ENCODE data around the gene TNFRSF18.

TNFRSF18 gene

DNA sequence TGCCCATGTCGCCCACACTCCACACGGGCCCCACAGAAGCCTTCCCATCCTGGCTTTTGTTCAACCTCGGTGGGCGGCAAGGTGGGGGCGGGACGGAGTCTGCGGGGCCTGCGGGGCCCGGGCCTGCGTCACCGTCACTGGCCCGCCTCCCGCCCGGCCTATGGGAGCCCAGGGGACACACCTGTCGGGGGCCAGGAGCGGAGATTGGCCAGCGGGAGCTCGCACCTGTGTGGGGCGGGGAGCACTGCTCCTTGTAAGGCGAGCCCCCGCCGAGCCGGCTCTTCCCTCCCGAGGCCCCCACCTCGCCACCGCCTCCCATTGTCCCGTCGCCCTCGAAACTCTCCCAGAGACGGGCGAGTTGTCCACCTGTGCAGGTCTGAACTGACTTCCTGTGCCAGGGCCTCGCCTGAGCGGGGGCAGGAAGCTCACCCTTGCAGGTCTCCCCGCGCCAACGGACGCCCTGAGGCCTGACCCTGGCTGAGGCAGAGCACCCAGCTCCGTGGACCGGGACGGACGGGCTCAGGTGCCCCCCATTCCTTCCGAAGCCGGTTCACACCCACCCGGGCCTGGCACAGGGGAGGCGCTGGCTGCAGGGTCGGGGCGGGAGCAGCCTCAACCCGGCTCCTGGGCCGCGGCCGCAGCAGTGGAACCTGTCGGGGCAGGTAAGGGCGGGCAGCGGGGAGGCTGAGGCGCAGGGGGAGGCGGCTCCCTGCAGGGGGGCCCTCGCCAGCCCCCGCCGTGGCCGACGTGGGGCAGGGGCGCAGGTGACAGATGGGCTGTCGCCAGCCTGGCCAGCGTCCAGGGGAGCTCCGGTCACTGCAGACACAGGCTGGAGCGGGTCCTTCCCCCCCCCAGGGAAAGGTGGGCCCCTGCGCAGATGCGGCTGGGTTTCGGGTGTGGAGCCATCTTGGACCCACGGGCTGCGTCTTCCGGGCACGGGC lies 43.5 kb downstream of the TNFRSF18 start:
- H3K27me3 ChIP-seq (ENCODE audit: insufficient read depth, low read length): no peaks in the 10 kb centered on the region
- H3K23ac ChIP-seq (ENCODE audit: low read length): no peak overlapping the region
- H2AFZ ChIP-seq (ENCODE audit: insufficient read depth, low read length, poor library complexity): no peak overlapping the region
- H4K8ac ChIP-seq (ENCODE audit: low read depth, low read length): no peak overlapping the region
- WGBS (ENCODE audit: extremely low coverage, insufficient coverage, insufficient read length): no CpG with 5 or more reads among the region's 73 CpGs
- no peak overlapping the region for H3K4ac ChIP-seq (ENCODE audit: low read depth, low read length)
- no peak overlapping the region for H2BK120ac ChIP-seq (ENCODE audit: insufficient read depth, low read length, poor library complexity)
- no peak overlapping the region for H4K91ac ChIP-seq (ENCODE audit: low read depth, low read length)
- no peak overlapping the region for H3K27ac ChIP-seq (ENCODE audit: low read depth, low read length)
- no peak overlapping the region for H3K4me3 ChIP-seq (ENCODE audit: low read depth, low read length)
- H3K36me3 ChIP-seq (ENCODE audit: control insufficient read depth in 1 of 2, insufficient read depth in 2 of 2, low read length in 2 of 2): no peaks in the 10 kb centered on the region
- peaks cover 8% of the 10 kb centered on the region in 2 experiments for H3K4me1 ChIP-seq (ENCODE audit: control insufficient read depth in 1 of 2, insufficient read depth in 2 of 2, low read length in 2 of 2)
- no peak overlapping the region for H3K9ac ChIP-seq (ENCODE audit: low read length)
- H3K79me2 ChIP-seq (ENCODE audit: control insufficient read depth, insufficient read depth, low read length, poor library complexity): peaks cover 6% of the 10 kb centered on the region
- no peak overlapping the region for H3K14ac ChIP-seq (ENCODE audit: low read length)
- DNase-seq: no peak
- no peak overlapping the region for H4K12ac ChIP-seq (ENCODE audit: low read depth, low read length)
- peaks cover 10% of the 10 kb centered on the region for H3K79me1 ChIP-seq (ENCODE audit: low read length)
- H2AK5ac ChIP-seq (ENCODE audit: low read length): no peak overlapping the region
- peaks cover 10% of the 10 kb centered on the region for H3K9me3 ChIP-seq (ENCODE audit: insufficient read depth, low read depth, low read length)
- H2BK5ac ChIP-seq (ENCODE audit: low read depth, low read length, poor library complexity): no peak overlapping the region
- no peak overlapping the region for H2BK12ac ChIP-seq (ENCODE audit: low read length)
- H3K18ac ChIP-seq (ENCODE audit: low read length): no peak overlapping the region
- H3K4me2 ChIP-seq (ENCODE audit: low read length): no peak overlapping the region

- Histone ChIP-seq H3K4me1 (ENCODE audit: control insufficient read depth in 1 of 2, insufficient read depth in 2 of 2, low read length in 2 of 2) (peaks cover 11 to 12% of the 10 kb centered on the region in 2 experiments), H3K27ac (ENCODE audit: low read depth, low read length) (no peak overlapping the region), H3K9ac (ENCODE audit: low read length) (no peak overlapping the region), H3K4ac (ENCODE audit: low read depth, low read length) (no peak overlapping the region), H2BK120ac (ENCODE audit: insufficient read depth, low read length, poor library complexity) (no peak overlapping the region), H4K12ac (ENCODE audit: low read depth, low read length) (no peak overlapping the region), H3K18ac (ENCODE audit: low read length) (no peak overlapping the region), H3K4me3 (ENCODE audit: low read depth, low read length) (no peak overlapping the region), H3K36me3 (ENCODE audit: control insufficient read depth in 1 of 2, insufficient read depth in 2 of 2, low read length in 2 of 2) (no peaks in the 10 kb centered on the region), H3K79me1 (ENCODE audit: low read length) (peaks cover 15% of the 10 kb centered on the region), H3K23ac (ENCODE audit: low read length) (no peak overlapping the region), H3K79me2 (ENCODE audit: control insufficient read depth, insufficient read depth, low read length, poor library complexity) (peaks cover 9% of the 10 kb centered on the region), H3K4me2 (ENCODE audit: low read length) (no peak overlapping the region), H2BK5ac (ENCODE audit: low read depth, low read length, poor library complexity) (no peak overlapping the region), H3K14ac (ENCODE audit: low read length) (no peak overlapping the region), H3K27me3 (ENCODE audit: insufficient read depth, low read length) (no peaks in the 10 kb centered on the region), H2BK12ac (ENCODE audit: low read length) (no peak overlapping the region), H4K8ac (ENCODE audit: low read depth, low read length) (no peak overlapping the region), H2AK5ac (ENCODE audit: low read length) (no peak overlapping the region), H4K91ac (ENCODE audit: low read depth, low read length) (no peak overlapping the region), H2AFZ (ENCODE audit: insufficient read depth, low read length, poor library complexity) (no peak overlapping the region), H3K9me3 (ENCODE audit: insufficient read depth, low read depth, low read length) (peaks cover 8% of the 10 kb centered on the region)
- WGBS (ENCODE audit: extremely low coverage, insufficient coverage, insufficient read length): no CpG with 5 or more reads among the region's 17 CpGs
- no peak for DNase-seq
Measured at GRCh38 chr1:1161683-1162079, 44.7 kb downstream of the TNFRSF18 start.

DNA sequence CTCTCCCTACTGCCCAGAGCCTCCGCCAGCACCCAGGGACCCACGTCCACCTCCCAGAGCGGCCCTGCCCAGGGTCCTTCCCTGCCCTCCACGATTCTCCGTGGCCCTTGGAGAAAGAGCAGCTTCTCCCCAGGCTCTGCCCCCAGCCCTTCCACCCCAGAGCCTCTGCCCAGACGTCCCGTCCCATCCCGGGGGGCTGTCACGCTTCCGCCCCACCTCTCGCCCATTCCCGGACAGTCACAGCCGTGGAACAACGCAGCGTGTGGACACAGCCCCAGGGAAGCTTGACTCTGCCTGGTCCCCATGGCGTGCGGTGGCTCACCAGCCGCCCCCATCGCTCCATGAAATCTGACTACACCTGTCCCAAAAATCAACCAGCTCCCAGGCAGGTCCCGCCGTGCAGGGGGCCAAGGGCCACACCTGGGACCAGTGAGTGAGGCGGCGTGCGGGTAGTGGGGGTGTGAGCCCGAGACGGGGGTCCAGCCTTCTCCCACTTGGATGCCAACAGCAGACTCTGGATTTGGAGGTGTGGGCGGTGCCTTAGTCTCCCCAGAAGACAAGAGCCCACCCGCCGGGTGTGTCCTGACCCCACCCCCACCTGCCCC lies 45.2 kb downstream of the TNFRSF18 start:
- Histone ChIP-seq H4K91ac (ENCODE audit: low read depth, low read length) (no peak overlapping the region), H3K27me3 (ENCODE audit: insufficient read depth, low read length) (no peaks in the 10 kb centered on the region), H3K18ac (ENCODE audit: low read length) (no peak overlapping the region), H3K9ac (ENCODE audit: low read length) (no peak overlapping the region), H2AFZ (ENCODE audit: insufficient read depth, low read length, poor library complexity) (no peak overlapping the region), H3K27ac (ENCODE audit: low read depth, low read length) (no peak overlapping the region), H2AK5ac (ENCODE audit: low read length) (peak overlapping the region; percentile 19), H3K79me1 (ENCODE audit: low read length) (peaks cover 15% of the 10 kb centered on the region), H3K36me3 (ENCODE audit: control insufficient read depth in 1 of 2, insufficient read depth in 2 of 2, low read length in 2 of 2) (no peaks in the 10 kb centered on the region), H4K8ac (ENCODE audit: low read depth, low read length) (no peak overlapping the region), H3K4ac (ENCODE audit: low read depth, low read length) (no peak overlapping the region), H2BK120ac (ENCODE audit: insufficient read depth, low read length, poor library complexity) (no peak overlapping the region), H3K9me3 (ENCODE audit: insufficient read depth, low read depth, low read length) (peaks cover 8% of the 10 kb centered on the region), H2BK5ac (ENCODE audit: low read depth, low read length, poor library complexity) (no peak overlapping the region), H3K14ac (ENCODE audit: low read length) (no peak overlapping the region), H3K23ac (ENCODE audit: low read length) (no peak overlapping the region), H3K4me2 (ENCODE audit: low read length) (no peak overlapping the region), H2BK12ac (ENCODE audit: low read length) (no peak overlapping the region), H3K4me3 (ENCODE audit: low read depth, low read length) (no peak overlapping the region), H3K79me2 (ENCODE audit: control insufficient read depth, insufficient read depth, low read length, poor library complexity) (peaks cover 9% of the 10 kb centered on the region), H4K12ac (ENCODE audit: low read depth, low read length) (no peak overlapping the region), H3K4me1 (ENCODE audit: control insufficient read depth in 1 of 2, insufficient read depth in 2 of 2, low read length in 2 of 2) (peaks cover 11 to 12% of the 10 kb centered on the region in 2 experiments)
- WGBS (ENCODE audit: extremely low coverage, insufficient coverage, insufficient read length): no CpG with 5 or more reads among the region's 29 CpGs
- no peak for DNase-seq

DNA sequence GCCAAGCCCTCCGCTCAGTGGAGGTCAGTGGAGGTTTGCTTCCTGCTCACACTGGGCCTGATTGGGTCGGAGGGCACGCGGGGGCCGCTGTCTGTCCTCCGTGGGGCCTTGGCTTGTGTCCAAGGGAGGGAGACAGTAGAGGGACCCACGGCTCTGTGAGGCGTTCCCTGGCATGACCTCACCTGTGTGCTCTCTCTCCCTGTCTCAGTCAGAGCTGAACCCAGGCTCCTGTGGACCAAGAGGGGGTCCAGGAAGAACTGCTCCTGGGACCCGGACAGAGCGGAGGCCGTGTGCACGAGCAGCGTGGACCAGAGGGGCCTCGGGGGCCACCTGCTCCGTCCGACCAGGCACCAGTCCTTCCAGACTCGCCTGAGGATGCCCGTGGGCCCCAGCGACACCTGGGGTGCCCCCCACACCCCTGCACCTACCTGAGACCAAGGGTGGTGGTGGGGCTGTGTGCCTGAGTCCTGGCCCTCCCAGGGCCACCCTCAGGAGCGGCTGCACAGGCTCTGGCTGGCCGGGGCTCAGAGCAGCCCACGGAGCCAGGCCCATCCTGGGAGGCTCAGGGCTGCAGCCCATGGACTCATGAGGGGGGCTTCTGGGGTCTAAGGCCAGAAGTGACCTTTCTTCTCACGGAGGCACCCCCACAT lies 46.0 kb downstream of the TNFRSF18 start:
- no peak overlapping the region for H2BK120ac ChIP-seq (ENCODE audit: insufficient read depth, low read length, poor library complexity)
- H3K4ac ChIP-seq (ENCODE audit: low read depth, low read length): no peak overlapping the region
- H3K4me1 ChIP-seq (ENCODE audit: control insufficient read depth in 1 of 2, insufficient read depth in 2 of 2, low read length in 2 of 2): peaks cover 11 to 12% of the 10 kb centered on the region in 2 experiments
- H3K79me1 ChIP-seq (ENCODE audit: low read length): peaks cover 15% of the 10 kb centered on the region
- H3K9ac ChIP-seq (ENCODE audit: low read length): no peak overlapping the region
- H2AK5ac ChIP-seq (ENCODE audit: low read length): no peak overlapping the region
- H3K18ac ChIP-seq (ENCODE audit: low read length): no peak overlapping the region
- no peak overlapping the region for H3K4me2 ChIP-seq (ENCODE audit: low read length)
- H3K4me3 ChIP-seq (ENCODE audit: low read depth, low read length): peak overlapping the region; percentile 19
- no peak overlapping the region for H2BK5ac ChIP-seq (ENCODE audit: low read depth, low read length, poor library complexity)
- H3K9me3 ChIP-seq (ENCODE audit: insufficient read depth, low read depth, low read length): peaks cover 13% of the 10 kb centered on the region
- H3K27me3 ChIP-seq (ENCODE audit: insufficient read depth, low read length): no peaks in the 10 kb centered on the region
- peaks cover 9% of the 10 kb centered on the region for H3K79me2 ChIP-seq (ENCODE audit: control insufficient read depth, insufficient read depth, low read length, poor library complexity)
- no peak overlapping the region for H3K27ac ChIP-seq (ENCODE audit: low read depth, low read length)
- WGBS (ENCODE audit: extremely low coverage, insufficient coverage, insufficient read length): no CpG with 5 or more reads among the region's 23 CpGs
- no peaks in the 10 kb centered on the region for H3K36me3 ChIP-seq (ENCODE audit: control insufficient read depth in 1 of 2, insufficient read depth in 2 of 2, low read length in 2 of 2)
- H4K91ac ChIP-seq (ENCODE audit: low read depth, low read length): no peak overlapping the region
- no peak overlapping the region for H4K8ac ChIP-seq (ENCODE audit: low read depth, low read length)
- H2AFZ ChIP-seq (ENCODE audit: insufficient read depth, low read length, poor library complexity): no peak overlapping the region
- H3K14ac ChIP-seq (ENCODE audit: low read length): no peak overlapping the region
- no peak overlapping the region for H4K12ac ChIP-seq (ENCODE audit: low read depth, low read length)
- no peak for DNase-seq
- no peak overlapping the region for H2BK12ac ChIP-seq (ENCODE audit: low read length)
- no peak overlapping the region for H3K23ac ChIP-seq (ENCODE audit: low read length)
